ENCODE data around the gene ZNF43.
"Not testable (repeated sequence)": the region's sequence is repeated elsewhere in the genome, so short reads cannot be mapped to it uniquely, and the experiment has no call there.

The ZNF43 gene

GRCh38 chr19:21835810-21836444 is at the start of gene ZNF43:
Gene ZNF43 (minus strand): TSS chr19:21836182. CDS start chr19:21836038, 144 bp downstream.
- DNase-seq (ENCODE audit: low read depth) = peak; percentile 88

GRCh38 chr19:21885516-21885915 is 49.5 kb upstream of the ZNF43 start:
- DNase-seq (ENCODE audit: low read depth) = not testable (repeated sequence)

GRCh38 chr19:21884786-21885185 is 48.8 kb upstream of the ZNF43 start:
- not testable (repeated sequence) for DNase-seq (ENCODE audit: low read depth)

GRCh38 chr19:21883516-21883915 is 47.5 kb upstream of the ZNF43 start:
- DNase-seq (ENCODE audit: low read depth) = no peak

- not testable (repeated sequence) for DNase-seq (ENCODE audit: low read depth)
These were observed 44.8 kb upstream of the ZNF43 start for GRCh38 chr19:21880761-21881160.

GRCh38 chr19:21878646-21879045 is 42.7 kb upstream of the ZNF43 start:
- DNase-seq (ENCODE audit: low read depth) = no peak

GRCh38 chr19:21877976-21878375 is 42.0 kb upstream of the ZNF43 start:
- DNase-seq (ENCODE audit: low read depth) = no peak

GRCh38 chr19:21876608-21877007 is 40.6 kb upstream of the ZNF43 start:
- not testable (repeated sequence) for DNase-seq (ENCODE audit: low read depth)

GRCh38 chr19:21856773-21857514 is 21.0 kb upstream of the ZNF43 start:
- DNase-seq (ENCODE audit: low read depth) = no peak

- peak; percentile 84 for DNase-seq (ENCODE audit: low read depth)
These were observed 15.8 kb upstream of the ZNF43 start for GRCh38 chr19:21851596-21852345.

GRCh38 chr19:21850656-21851255 is 14.8 kb upstream of the ZNF43 start:
- DNase-seq (ENCODE audit: low read depth) = no peak

GRCh38 chr19:21848706-21849105 is 12.7 kb upstream of the ZNF43 start:
- DNase-seq (ENCODE audit: low read depth) = no peak

GRCh38 chr19:21843081-21843480 is 7.1 kb upstream of the ZNF43 start:
- DNase-seq (ENCODE audit: low read depth) = no peak

- DNase-seq (ENCODE audit: low read depth) = no peak
These were observed 5.6 kb upstream of the ZNF43 start for GRCh38 chr19:21841488-21842097.

- DNase-seq (ENCODE audit: low read depth) = no peak
These were observed 5.1 kb upstream of the ZNF43 start for GRCh38 chr19:21841081-21841480.

- no peak for DNase-seq (ENCODE audit: low read depth)
These were observed 4.0 kb upstream of the ZNF43 start for GRCh38 chr19:21839976-21840375.

- no peak for DNase-seq (ENCODE audit: low read depth)
These were observed 2.7 kb upstream of the ZNF43 start for GRCh38 chr19:21838646-21839045.

GRCh38 chr19:21835429-21835809 is 563 bp downstream of the ZNF43 start:
- no peak for DNase-seq (ENCODE audit: low read depth)

GRCh38 chr19:21833733-21834132 is 2.2 kb downstream of the ZNF43 start:
- no peak for DNase-seq (ENCODE audit: low read depth)

GRCh38 chr19:21824679-21825078 is 11.3 kb downstream of the ZNF43 start:
- no peak for DNase-seq (ENCODE audit: low read depth)

GRCh38 chr19:21823224-21823623 is 12.8 kb downstream of the ZNF43 start:
- DNase-seq (ENCODE audit: low read depth) = no peak

GRCh38 chr19:21812448-21812847 is 23.5 kb downstream of the ZNF43 start:
- no peak for DNase-seq (ENCODE audit: low read depth)

All from stimulated activated CD8-positive, alpha-beta memory T cell treated with anti-CD3 and anti-CD28 coated beads, Interleukin-12 subunit alpha, Interleukin-12 subunit beta, amount 100 ng/mL, for 1 hour (primary cell).